NB4 (cell line): ENCODE results near the gene SEZ6L2.
A peak's percentile ranks its signal among the peaks of the same experiment; 100 is the strongest.
"Not testable (repeated sequence)": the region's sequence is repeated elsewhere in the genome, so short reads cannot be mapped to it uniquely, and the experiment has no call there.

Experiments used
- DNase-seq: peaks from one replicate; pipeline ENCODE4 v3.0.0; 2010; ENCODE audit warnings: low read depth
- H3K4me3 ChIP-seq: one replicate; pipeline ENCODE4 v1.5.1; 2011; ENCODE audit warnings: mild to moderate bottlenecking, low read depth, low read length, moderate library complexity
- CTCF ChIP-seq: IDR thresholded peaks from one replicate; pipeline ENCODE4 v1.5.1; 2012; ENCODE audit warnings: low read depth, low read length
- MYC ChIP-seq: IDR thresholded peaks from 2 replicates; pipeline ENCODE4 v1.6.1; 2011; ENCODE audit warnings: low read depth, low read length
- POLR2A ChIP-seq: IDR thresholded peaks from 2 replicates; pipeline ENCODE4 v1.6.1; 2011; ENCODE audit warnings: mild to moderate bottlenecking; ENCODE audit not compliant: insufficient read length; ENCODE audit errors: extremely low read depth
- TF ChIP-seq, protein P1 (sequence below): IDR thresholded peaks from 2 replicates; pipeline ENCODE4 v1.6.1; 2011; ENCODE audit warnings: low read depth, low read length

SEZ6L2 gene

DNA sequence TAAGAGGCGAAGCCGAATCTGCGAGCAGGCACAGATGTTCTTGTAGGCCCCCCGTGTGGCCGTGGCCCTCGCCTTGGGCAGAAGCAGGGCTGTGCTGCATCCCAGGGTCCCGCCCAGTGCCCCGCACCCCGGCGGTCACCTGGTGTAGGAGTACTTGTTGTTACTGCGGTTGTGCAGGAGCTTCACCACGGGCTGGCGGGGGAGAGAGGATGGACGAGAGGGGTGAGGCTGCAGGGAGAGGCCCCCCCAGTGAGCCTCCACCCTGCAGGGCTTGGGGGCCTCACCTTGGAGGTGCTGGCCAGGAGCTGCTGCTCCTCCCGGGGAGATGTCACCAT lies 12.3 kb upstream of the SEZ6L2 start:
- TF ChIP-seq MYC (no peak), CTCF (no peak), POLR2A (no peak)
- TF ChIP-seq, protein P1, sequence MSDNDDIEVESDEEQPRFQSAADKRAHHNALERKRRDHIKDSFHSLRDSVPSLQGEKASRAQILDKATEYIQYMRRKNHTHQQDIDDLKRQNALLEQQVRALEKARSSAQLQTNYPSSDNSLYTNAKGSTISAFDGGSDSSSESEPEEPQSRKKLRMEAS = no peak

GRCh38 chr16:29910819-29911675 lies 11.7 kb upstream of the SEZ6L2 start:
- DNase-seq = no peak
- TF ChIP-seq, protein P1 = no peak
- TF ChIP-seq CTCF (no peak), POLR2A (no peak), MYC (no peak)
- no peak overlapping the region for H3K4me3 ChIP-seq

More for the DNA sequence above, 12.3 kb upstream of the SEZ6L2 start:
- H3K4me3 ChIP-seq = no peak overlapping the region
- no peak for DNase-seq

DNA sequence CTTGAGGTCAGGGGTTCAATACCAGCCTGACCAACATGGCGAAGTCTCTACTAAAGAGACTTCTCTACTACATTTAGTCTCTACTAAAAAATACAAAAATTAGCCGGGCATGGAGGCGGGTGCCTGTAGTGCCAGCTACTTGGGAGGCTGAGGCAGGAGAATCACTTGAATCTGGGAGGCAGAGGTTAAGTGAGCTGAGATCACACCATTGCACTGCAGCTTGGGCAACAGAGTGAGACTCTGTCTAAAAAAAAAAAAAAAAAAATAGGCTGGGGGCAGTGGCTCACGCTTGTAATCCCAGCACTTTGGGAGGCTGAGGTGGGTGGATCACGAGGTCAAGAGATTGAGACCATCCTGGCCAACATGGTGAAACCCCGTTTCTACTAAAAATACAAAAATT lies 10.5 kb upstream of the SEZ6L2 start:
- not testable (repeated sequence) for H3K4me3 ChIP-seq, DNase-seq

DNA sequence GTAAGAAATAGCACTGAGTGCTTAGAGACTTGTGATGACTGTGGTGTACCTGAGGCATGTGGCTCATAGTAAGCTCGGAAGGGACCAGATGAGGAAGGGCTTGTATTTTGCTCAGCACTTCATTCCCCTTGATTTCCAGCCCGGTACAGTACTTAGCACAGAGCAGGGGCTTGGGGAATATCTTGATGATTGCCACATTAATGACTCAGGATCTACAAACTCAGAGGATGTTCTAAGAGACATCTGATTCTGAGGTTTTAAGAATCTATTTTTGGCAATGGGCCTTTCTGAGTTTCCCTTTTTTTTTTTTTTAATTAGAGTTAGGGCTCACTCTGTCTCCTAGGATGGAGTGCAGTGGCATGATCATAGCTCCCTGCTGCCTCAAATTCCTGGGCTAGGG lies 10.0 kb upstream of the SEZ6L2 start:
- H3K4me3 ChIP-seq = no peak overlapping the region
- DNase-seq = peak; percentile 76
- TF ChIP-seq MYC = no peak
- TF ChIP-seq, protein P1 = no peak
- TF ChIP-seq POLR2A = no peak
- no peak for TF ChIP-seq CTCF

- no peak for DNase-seq
- TF ChIP-seq POLR2A = no peak
- H3K4me3 ChIP-seq = no peak overlapping the region
These were observed 9.4 kb upstream of the SEZ6L2 start for GRCh38 chr16:29908719-29909220.

DNA sequence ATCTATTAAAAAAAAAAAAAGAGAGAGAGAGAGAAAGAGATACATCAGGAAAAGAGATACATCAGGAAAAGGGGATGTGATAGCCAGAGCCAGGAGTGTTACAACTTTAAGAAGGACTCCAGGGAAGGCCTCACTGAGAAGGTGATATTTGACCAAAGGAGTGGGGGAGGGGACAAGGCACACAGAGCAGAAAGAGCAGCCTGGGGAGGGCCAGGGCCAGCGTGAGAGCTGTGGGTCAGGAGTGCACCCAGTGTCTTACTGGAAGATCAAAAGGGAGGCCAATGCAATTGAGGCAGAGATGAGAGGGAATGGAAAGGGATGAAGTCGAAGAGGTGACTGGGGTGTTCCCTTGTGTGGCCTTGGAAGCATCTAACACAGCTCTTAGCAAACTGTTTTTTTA lies 8.6 kb upstream of the SEZ6L2 start:
- H3K4me3 ChIP-seq = no peak overlapping the region
- no peak for DNase-seq
- TF ChIP-seq MYC = no peak
- TF ChIP-seq, protein P1 = no peak
- no peak for TF ChIP-seq POLR2A

- no peak for DNase-seq
- no peak for TF ChIP-seq CTCF
- TF ChIP-seq, protein P1 = no peak
- no peak for TF ChIP-seq POLR2A
- no peak for TF ChIP-seq MYC
- no peak overlapping the region for H3K4me3 ChIP-seq
These were observed 7.3 kb upstream of the SEZ6L2 start for GRCh38 chr16:29906520-29907244.
